ENCODE data around the gene HMGXB4.
"Not testable (repeated sequence)": the region's sequence is repeated elsewhere in the genome, so short reads cannot be mapped to it uniquely, and the experiment has no call there.

The HMGXB4 gene, protein sequence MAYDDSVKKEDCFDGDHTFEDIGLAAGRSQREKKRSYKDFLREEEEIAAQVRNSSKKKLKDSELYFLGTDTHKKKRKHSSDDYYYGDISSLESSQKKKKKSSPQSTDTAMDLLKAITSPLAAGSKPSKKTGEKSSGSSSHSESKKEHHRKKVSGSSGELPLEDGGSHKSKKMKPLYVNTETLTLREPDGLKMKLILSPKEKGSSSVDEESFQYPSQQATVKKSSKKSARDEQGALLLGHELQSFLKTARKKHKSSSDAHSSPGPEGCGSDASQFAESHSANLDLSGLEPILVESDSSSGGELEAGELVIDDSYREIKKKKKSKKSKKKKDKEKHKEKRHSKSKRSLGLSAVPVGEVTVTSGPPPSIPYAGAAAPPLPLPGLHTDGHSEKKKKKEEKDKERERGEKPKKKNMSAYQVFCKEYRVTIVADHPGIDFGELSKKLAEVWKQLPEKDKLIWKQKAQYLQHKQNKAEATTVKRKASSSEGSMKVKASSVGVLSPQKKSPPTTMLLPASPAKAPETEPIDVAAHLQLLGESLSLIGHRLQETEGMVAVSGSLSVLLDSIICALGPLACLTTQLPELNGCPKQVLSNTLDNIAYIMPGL
- total RNA-seq: 31.1 to 38.2 reads per million in 2 donors

DNA sequence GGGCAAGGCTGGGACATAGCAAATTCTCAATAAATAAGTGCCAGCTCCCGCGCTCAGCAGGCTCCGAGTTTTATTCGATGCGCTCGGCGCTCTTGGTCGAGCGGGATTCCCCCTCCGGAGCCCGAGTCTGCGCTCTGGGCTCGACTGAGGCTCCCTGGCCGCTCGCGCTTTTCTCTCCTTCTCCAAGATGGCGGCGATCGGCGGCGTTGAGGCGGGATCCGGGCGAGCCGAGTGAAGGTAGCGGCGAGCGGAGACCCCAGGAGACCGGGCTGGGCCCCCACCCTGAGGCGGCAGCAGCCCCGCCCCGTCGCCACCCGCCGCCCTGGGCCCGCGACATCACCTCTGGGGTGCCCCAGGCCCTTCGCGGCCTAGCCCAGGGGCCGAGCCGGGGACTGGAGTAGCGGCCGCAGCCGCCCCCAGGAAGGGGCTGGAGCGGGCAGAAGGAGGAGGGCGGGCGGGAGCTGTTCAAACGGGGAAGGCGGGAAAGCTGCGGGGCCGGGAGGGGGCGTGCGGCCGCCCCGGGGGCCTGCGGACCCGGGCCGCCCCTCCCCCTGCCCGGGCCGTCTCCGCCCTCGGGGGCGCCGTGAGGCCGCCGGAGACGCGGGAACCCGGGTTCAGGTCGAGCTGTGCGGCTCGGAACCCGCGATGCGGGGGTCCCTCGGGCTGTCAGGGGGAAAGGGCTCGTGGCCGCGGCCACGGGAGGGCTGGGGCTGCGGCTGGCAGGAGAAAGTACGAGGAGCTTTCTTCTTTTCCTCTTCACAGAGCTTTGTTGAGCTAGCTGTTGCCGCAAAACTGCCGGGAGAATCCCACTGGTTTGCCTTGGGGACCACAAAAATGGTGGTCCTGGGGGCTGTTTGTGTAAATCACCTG is at the start of gene HMGXB4:
Gene HMGXB4 (plus strand): TSS at position 173 of the 870 bp plus-strand sequence. CDS start 4,898 bp downstream, outside the sequence.
- peak; percentile 69 for DNase-seq

DNA sequence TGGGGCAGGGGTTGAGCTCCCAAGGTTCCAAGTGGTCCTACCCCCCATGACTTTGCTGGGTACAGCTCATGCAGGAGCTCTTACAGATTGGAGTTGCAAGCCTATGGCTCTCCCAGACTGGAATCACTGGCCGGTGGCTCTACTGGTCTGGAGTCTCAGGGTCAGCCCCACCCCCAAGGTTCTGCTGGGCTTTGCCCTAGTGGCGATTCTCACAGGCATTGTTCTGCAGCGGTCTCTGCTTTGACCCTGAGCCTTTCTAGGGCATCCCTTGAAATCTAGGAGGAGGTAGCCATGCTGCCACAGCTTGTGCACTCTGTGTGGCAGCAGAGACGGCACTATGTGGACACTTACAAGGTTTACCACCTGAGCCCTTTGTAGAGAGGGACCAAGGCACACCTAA is 49.3 kb upstream of the HMGXB4 start:
- no peak for DNase-seq

DNA sequence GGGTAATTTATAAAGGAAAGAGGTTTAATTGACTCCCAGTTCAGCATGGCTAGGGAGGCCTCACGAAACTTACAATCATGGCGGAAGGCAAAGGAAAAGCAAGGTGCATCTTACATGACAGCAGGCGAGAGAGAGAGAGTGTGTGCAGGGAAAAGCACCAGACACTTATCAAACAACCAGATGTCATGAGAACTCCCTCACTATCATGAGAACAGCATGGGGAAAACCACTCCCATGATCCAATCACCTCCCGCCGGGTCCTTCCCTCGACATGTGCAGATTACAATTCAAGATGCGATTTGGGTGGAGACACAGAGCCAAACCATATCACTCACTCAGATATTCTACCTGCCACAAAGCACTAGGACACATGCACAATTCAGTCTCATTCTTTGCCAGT is 48.1 kb upstream of the HMGXB4 start:
- no peak for DNase-seq

DNA sequence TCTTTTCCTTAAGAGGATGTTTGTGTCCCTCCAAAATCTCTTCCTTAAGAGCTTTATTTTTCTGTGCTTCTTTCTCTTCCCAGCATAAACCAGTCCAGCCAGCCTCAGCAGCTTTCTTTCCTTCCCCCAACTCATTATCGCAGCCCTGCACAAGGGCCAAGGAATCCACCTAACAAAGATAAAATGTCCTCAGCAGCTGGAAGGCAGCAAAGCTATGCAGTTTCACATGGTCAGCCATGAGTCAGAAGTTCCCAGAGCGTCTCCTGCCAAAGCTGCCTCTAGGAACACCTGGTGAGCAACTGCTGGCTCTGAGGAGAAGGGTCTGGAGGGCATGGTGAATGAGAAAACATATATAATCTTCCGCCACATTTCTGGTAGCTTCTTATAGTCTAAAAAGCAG is 45.3 kb upstream of the HMGXB4 start:
- no peak for DNase-seq

DNA sequence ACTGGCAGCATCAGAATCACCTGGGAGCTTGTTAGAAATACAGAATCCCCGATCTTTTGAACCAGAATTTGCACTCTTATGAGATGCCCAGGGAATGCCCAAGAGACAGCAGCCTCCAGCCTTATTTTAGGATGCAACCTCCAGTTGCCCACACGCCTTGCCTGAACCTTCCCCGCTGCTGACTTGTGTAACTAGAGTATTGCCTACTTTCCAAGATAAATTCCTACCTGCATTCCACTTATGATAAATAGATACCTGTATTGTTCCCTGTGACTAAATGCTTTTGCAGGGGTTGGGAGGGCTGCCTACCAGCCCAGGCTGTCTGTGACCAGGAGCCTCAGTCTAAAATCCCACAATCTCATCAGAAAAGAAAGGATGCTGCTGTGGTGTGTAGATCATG is 44.3 kb upstream of the HMGXB4 start:
- no peak for DNase-seq

DNA sequence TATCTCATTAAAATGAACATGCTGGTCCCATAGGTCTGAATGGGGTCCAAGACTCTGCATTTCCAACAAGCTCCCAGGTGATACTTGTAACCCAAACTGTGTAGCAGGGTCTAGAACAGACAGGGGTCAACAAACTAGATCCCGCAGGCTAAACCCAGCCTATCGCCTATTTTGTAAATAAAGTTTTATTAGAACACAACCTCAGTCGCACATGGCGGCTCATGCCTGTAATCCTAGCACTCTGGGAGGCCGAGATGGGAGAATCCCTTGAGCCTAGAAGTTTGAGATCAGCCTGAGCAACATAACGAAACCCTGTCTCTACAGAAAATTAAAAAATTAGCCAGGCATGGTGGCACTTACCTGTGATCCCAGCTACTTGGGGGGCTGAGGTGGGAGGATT is 42.3 kb upstream of the HMGXB4 start:
- no peak for DNase-seq

DNA sequence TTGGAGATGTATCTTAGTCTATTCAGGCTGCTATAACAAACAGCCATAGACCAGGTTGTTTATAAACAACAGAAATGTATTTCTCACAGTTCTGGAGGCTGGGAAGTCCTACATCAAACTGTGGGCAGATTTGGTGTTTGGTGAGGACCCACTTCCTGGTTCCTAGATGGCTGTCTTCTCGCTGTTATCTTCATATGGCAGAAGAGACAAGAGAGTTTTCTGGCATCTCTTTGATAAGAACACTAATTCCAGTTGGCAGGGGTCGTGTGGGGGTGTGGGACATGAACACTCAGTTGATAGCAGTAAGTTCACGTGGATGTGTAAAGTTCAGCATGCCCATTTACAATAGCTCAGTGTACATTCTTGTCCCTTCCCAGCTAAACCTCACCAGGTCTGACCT is 41.3 kb upstream of the HMGXB4 start:
- DNase-seq: no peak

DNA sequence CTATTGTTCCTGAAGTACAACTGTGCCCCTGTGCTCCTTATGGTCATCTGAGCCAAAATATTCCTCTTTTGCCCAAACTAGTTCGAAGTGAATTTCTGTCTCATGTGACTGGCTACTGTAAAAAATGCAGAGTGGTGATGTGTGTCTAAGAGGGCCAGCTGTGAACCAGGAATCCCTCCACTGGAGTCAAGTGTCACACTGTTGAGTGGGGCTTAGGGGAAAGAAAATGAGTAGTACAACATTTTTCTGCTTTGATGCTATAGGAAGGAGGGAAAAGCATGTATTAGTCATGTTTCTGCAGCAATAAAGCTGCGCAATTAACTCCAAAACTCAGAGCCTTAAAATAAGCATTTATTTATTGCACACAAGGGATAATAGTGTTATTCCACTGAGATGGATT is 39.8 kb upstream of the HMGXB4 start:
- no peak for DNase-seq

DNA sequence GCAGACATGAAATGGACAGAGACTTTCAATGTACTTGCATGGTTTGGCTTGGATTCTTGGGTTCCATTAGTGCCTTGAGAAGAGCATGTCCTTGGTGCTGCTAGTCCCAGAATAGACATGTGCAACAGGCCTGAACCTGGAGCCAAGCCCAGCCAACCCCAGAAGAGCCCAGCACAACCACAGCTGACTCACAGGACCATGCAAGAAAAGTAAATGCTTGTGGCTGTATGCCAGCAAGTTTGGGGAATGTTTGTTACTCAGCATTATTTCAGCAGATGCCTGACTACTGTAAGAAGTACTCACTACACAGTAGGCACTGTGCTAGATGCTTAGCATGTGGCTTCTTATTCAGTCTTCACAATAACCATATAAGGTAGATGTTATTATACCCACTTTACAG is 39.2 kb upstream of the HMGXB4 start:
- DNase-seq: no peak

DNA sequence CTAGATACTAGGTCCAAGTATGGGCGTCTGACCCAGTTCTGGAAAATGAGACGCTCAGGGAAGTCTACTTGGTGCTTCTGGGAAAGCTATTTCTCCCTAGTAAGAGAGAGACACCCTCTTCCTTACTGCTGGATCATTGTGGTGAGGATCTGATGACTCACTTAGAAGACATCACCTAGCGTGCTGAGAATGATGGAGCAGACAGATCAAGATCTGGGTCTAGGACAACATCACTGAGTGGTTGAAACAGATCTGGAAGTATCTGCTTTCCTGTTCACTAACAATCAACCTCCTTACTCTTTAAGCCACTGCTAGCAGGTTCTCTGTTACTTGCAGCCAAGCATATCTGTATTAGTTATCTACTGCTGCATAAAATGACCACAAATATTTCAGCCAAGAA is 38.3 kb upstream of the HMGXB4 start:
- no peak for DNase-seq

DNA sequence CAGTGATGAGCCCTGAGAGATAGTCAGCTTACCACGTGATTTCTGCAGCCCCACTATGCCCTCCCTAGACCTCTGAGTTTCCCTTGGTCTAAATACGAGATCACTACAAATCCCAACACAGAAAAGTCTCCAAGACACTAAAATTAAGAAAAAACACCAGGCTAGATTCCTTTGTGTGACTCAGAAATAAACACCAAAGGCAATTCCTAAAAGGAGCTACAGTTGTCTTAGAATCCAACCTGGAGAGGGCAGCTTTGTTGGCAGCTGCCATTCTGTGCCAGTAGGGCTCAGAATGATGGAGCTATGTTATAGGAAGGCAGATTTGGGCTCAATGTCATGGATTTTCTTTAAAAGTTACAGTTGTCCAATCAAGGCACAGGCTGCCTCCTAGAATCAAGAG is 37.1 kb upstream of the HMGXB4 start:
- no peak for DNase-seq

DNA sequence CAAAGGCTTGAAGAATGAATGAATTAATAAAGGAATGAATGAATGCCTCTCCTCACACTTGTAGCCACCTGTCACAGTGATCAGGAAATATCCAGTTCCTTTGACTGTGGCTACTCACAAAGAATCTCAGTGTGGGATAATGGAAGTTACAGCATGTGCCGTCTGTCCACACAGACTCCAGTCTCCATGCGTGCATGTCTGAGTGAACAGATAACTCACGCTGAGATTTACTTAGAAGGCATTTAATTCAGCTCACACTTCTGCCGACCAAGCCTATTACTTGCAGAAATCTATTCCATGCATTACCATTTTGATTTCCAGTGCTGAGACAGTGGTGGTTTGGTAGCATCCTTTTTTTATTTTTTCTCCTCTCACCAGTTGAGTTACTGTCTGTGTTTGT is 32.3 kb upstream of the HMGXB4 start:
- DNase-seq: no peak

DNA sequence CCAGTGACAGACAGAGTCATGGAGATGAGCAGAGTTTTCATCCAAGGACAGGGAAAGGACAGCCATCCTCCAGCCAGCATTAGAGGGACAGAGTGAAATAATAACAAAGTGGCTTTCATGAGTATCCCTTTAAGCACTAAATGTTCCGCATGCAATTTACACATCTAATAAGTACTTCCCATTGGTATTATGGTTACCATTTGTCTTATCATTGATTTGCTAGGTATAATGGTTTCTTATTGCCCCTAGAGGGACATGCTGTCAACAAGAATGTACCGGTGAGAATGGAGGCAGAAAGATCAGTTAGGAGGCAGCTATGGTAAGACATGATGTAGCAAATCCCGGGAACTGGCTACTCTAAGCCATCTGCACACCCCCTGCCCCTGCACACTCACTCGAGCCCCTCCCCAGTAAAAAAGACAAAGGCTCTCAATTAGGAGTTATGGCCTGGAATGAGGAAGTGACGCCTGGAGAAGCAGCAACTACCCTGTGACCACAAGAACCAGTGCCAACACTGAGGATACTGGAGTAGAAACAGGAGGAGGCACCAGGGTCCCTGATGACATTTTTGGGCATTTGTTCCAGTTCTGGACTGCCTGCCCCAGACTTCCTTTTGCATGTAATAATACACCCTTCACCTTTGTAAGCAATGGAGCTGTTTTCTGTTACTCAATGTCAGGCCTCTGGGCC is 30.2 kb upstream of the HMGXB4 start:
- no peak for DNase-seq

DNA sequence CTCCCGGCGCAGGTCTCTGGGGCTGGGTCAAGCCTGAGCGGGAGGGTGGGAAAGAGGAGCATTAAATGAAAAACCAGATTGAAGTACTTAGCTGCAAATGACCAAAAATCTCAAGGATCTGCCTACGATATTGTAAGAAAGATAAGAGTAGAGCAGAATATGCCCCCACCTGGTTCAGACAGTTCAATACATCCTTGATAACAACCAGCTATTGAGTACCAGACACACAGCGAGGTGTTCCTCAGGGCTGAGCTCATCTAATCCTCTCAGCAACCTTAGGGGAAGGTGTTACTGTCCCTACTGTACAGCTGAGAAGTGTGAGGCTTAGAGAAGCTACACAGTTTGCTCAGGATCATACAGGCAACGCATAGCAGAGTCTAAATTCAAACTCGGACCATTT is 27.4 kb upstream of the HMGXB4 start:
- DNase-seq: no peak

DNA sequence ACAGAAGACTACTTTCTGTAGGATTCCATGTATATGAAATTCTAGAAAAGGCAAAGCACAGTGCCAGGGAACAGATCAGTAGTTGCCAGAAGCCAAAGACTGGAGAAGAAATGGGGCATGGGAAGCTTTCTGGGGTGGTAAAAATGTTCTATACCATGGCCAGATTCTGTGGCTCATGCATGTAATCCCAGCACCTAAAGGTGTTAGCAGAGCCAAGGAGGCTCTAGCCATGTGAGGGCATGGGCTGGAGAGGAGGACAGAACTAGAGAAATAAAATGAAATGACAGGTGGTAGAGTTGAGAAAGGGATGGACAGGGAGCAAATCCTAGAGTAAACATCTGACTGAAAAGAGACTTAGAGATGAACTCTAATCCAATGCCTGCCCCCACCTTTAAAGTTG is 26.9 kb upstream of the HMGXB4 start:
- no peak for DNase-seq

DNA sequence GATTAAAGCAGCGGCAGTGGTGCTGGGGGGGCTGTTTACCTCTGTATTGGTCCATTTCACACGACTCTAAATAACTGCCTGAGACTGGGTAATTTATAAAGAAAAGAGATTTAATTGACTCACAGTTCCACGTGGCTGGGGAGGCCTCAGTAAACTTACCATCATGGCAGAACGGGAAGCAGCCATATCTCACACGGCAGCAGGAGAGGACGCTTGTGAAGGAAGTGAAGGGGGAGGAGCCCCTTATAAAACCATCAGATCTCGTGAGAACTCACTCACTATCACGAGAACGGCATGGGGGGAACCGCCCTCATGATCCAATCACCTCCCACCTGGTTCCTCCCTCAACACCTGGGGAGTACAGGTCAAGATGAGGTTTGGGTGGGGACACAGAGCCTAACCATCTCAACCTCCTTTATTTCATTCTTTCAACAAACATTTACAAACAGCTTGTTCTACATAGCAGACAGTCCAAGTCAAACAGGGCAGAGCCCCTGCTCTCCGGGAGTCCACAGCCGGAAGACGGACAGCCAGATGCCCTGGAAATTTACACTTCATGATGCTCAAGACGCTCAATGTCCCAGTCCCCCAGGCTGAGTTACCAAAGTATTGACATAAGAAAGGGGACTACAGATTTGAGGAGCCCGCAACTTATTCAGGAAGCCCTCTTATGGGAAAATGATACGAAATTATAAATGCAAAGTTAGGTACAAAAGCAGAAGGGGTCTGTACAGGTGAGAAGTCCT is 26.3 kb upstream of the HMGXB4 start:
- DNase-seq: no peak

DNA sequence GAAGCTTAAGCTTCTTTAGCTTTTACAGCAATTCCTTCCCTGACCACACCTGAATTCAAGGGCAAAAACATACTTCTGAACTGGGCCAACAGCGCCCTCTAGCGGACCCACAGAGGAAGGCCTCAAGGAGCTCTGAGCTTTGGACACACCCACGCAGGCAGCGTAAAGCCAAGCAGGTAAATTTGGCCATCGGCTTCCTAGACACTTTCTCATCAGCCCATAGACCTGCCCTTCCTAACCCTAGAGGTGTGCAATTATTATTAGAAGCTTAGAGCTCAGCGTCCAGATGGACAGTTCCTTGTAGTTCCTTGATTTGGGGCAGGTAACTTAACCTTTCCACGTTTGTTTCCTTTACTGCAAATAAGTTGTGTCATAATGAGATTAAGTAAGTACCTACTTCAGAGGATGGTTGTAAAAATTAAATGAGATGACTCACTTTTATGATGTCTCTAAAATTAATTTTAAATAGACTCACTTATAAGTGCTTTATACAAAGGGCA is 25.7 kb upstream of the HMGXB4 start:
- no peak for DNase-seq

DNA sequence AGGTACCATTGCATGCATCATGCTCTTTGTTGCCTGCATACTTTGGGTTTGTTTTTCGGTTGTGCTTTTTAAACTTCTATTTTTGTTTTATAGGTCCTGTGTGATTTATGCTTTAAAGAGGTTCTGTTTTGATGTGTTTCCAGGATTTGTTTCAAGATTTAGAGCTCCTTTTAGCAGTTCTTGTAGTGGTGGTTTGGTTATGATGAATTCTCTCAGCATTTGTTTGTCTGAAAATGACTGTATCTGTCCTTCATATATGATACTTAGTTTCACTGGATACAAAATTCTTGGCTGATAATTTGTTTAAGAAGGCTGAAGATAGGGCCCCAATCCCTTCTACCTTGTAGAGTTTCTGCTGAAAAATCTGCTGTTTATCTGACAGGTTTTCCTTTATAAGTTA is 18.5 kb upstream of the HMGXB4 start:
- not testable (repeated sequence) for DNase-seq

DNA sequence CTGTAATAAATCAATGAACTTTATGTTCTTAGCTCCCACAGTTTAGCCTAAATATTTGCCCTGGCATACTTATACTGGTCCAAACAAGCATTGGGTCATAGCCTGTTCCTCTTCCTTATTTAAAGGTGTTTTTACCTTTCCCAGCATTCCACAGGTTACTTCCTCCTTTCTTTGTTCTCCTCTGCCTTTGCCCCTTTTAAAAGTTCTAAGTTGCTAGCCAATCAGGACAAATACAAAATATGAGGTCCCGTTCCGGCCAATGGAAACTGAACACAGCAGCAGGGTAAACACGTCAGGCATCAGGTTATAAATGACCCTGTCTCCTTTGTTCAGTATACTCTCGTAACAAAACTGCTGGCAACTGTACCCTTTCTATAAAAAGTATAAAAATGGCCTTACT is 12.8 kb upstream of the HMGXB4 start:
- DNase-seq: not testable (repeated sequence)

DNA sequence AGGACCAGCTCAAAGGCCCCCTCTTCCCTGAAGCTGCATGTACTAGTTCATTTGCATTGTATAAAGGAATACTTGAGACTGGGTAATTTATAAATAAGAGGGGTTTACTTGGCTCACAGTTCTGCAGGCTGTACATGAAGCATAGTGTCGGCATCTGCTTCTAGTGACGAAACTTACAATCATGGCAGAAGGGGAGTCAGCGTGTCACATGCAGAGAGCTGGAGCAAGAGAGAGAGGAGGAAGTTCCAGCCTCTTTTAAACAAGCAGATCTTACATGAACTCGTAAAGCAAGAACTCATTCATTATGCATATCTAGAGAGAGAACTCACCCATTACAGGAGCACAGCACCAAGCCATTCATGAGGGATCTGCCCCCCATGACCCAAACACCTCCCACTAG is 7.1 kb upstream of the HMGXB4 start:
- DNase-seq: no peak

DNA sequence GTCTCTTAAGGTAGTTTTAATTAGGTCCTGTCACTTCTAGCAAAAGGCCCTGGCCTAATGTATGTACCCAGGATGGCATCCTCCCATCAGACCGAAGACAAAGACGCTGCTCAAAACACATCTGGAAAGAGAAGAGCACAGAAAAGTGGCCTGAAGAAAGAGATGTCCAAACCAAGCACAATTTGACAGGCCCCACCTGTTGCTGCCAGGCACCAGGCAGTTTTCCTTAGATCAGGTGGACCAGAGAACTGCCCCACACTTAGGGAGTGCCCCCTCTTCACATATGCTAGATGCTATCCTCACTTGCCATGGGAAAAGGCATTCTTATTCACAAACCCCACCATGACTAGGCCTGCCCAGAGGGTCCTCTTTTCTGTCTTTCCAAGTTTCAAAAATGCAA is 3.3 kb upstream of the HMGXB4 start:
- DNase-seq: no peak

DNA sequence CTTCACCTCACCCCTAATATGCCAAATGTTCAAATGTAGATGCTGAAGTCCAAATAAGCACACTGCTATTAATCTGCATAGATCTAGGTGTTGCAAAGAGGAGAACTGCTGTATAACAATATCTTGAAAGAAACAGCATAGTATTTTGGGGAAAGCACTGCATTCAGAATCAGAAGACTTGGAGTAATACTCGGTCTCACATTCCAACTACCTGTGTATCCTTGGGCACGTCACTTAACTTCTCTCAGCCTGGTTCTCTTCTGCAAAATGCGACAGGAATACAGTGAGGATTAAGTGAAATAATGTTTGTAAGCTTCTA is 332 bp upstream of the HMGXB4 start:
- DNase-seq: no peak

Measured in activated gamma-delta T cell (primary cell).